GM23248 (cell line): ENCODE measurements around the gene TRPC4. TPM values are rescaled to one million over a fixed set of nuclear protein-coding genes. Genes with fewer than 3 reads are reported as not detected.

Source experiments
- DNase-seq: peaks from one replicate; pipeline ENCODE4 v3.0.0-alpha.2; 2015
- H2AFZ ChIP-seq: fragments of 200-600 bp; sonication (generic); 2 replicates; pipeline ENCODE4 v1.6.1; 2016; ENCODE audit warnings: antibody characterized with exemption
- H3F3A ChIP-seq: fragments of 200-600 bp; sonication (generic); 2 replicates; pipeline ENCODE4 v1.6.1; 2016; ENCODE audit warnings: mild to moderate bottlenecking, antibody characterized with exemption, mixed run types; ENCODE audit not compliant: insufficient read depth
- H3K27ac ChIP-seq: fragments of 200-600 bp; sonication (generic); 2 replicates; pipeline ENCODE4 v1.5.1; 2016; ENCODE audit warnings: mild to moderate bottlenecking
- H3K27me3 ChIP-seq: fragments of 200-600 bp; sonication (generic); replicated peaks from 2 replicates; pipeline ENCODE4 v1.6.1; 2016; ENCODE audit warnings: mild to moderate bottlenecking; ENCODE audit not compliant: insufficient read depth
- H3K36me3 ChIP-seq: fragments of 200-600 bp; sonication (generic); 2 replicates; pipeline ENCODE4 v1.6.1; 2016; ENCODE audit warnings: low read depth, mild to moderate bottlenecking
- H3K4me1 ChIP-seq: fragments of 200-600 bp; sonication (generic); 2 replicates; pipeline ENCODE4 v1.6.1; 2016; ENCODE audit warnings: mild to moderate bottlenecking; ENCODE audit not compliant: insufficient read depth
- H3K4me2 ChIP-seq: fragments of 200-600 bp; sonication (generic); one replicate; pipeline ENCODE4 v1.6.1; 2016; ENCODE audit warnings: mild to moderate bottlenecking; ENCODE audit not compliant: unreplicated experiment
- H3K4me3 ChIP-seq: fragments of 200-600 bp; sonication (generic); 2 replicates; pipeline ENCODE4 v1.5.1; 2016; ENCODE audit warnings: mild to moderate bottlenecking
- H3K79me2 ChIP-seq: fragments of 200-600 bp; sonication (generic); 2 replicates; pipeline ENCODE4 v1.6.1; 2016; ENCODE audit warnings: mild to moderate bottlenecking; ENCODE audit not compliant: insufficient read depth
- H3K9ac ChIP-seq: fragments of 200-600 bp; sonication (generic); 2 replicates; pipeline ENCODE4 v1.6.1; 2016; ENCODE audit warnings: mild to moderate bottlenecking
- H3K9me2 ChIP-seq: fragments of 200-600 bp; sonication (generic); 2 replicates; pipeline ENCODE4 v1.6.1; 2016; ENCODE audit warnings: mixed run types, mild to moderate bottlenecking, moderate library complexity; ENCODE audit not compliant: insufficient read depth
- H3K9me3 ChIP-seq: fragments of 200-600 bp; sonication (generic); one replicate; pipeline ENCODE4 v1.6.1; 2017; ENCODE audit warnings: low read depth
- H4K20me1 ChIP-seq: fragments of 200-600 bp; sonication (generic); 2 replicates; pipeline ENCODE4 v1.6.0; 2016; ENCODE audit not compliant: insufficient read depth
- EZH2 ChIP-seq: fragments of 200-600 bp; sonication (generic); IDR thresholded peaks from 2 replicates; pipeline ENCODE4 v1.6.1; 2018; ENCODE audit warnings: antibody characterized with exemption, mild to moderate bottlenecking; ENCODE audit not compliant: insufficient read depth, poor library complexity, severe bottlenecking
- EZH2phosphoT487 ChIP-seq: fragments of 200-600 bp; sonication (generic); IDR thresholded peaks from 2 replicates; pipeline ENCODE4 v1.6.1; 2018; ENCODE audit warnings: antibody characterized with exemption, moderate library complexity, mild to moderate bottlenecking, low read depth; ENCODE audit not compliant: insufficient read depth
- WGBS, 2 experiments: methylation state at CpG; one replicate each; pipeline ENCODE4 v1.1.6; 2015 to 2017; ENCODE audit warnings: low lambda C conversion rate in 2 of 2, low coverage in 1 of 2; ENCODE audit errors: missing lambda C conversion rate in 2 of 2; 5-methylcytosine and 5-hydroxymethylcytosine counted together
- in situ Hi-C: fragments of 300-500 bp; cut with MboI; formaldehyde crosslinking; loops from 2 replicates; pipeline ENCODE4 v1.15.0; 2020
- polyA plus RNA-seq: library from polyadenylated mRNA; unstranded; fragments of >200 nt; fragmentation: Nextera tagmentation; extraction: Ambion mirVana; gene quantifications from 2 replicates; pipeline ENCODE4 v1.2.1, GENCODE V29; 2016
- total RNA-seq: library from RNA; depleted of rRNA; stranded (reverse); fragments of >200 nt; shearing (Covaris generic); gene quantifications from 2 replicates; pipeline ENCODE4 v1.2.3, GENCODE V29; 2014

Gene TRPC4
- total and polyA plus RNA-seq, 2 experiments from 2014 or later: 6.7 to 10.5 TPM

- in situ Hi-C loops: no loop called here
- H3K9ac ChIP-seq: no peak overlapping the region
Observed at GRCh38 chr13:37716420-37717195, 153.0 kb downstream of the TRPC4 start.

DNA sequence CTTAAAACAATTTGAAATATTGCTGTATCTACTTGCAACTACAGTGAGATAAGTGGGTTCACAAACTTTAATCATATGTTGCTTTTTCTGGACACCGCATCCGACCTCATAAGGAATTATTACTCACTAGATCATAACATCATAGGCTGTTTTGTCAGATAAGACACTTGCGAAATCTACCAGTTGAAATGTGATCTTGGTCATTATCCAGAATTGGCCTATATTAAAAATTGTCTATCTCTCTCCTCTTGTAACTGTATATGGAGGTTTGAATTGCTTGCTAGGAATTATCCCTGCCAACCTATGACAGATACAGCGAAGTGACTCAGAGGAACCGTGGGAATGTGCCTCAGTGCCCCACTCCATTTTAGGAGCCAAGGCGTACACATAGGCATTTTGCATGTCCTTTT, 154.0 kb downstream of the TRPC4 start:
- Histone ChIP-seq H3K27ac (no peak overlapping the region), H3K9me2 (no peaks in the 10 kb centered on the region; the same call in 1 of the 2 replicates), H3K4me1 (peaks cover 9% of the 10 kb centered on the region), H3K27me3 (no peaks in the 10 kb centered on the region), H3K9ac (no peak overlapping the region), H2AFZ (no peak overlapping the region), H3K9me3 (no peaks in the 10 kb centered on the region), H3K36me3 (no peaks in the 10 kb centered on the region), H3F3A (peaks cover 13% of the 10 kb centered on the region; the same call in 1 of the 2 replicates), H4K20me1 (no peaks in the 10 kb centered on the region), H3K79me2 (no peaks in the 10 kb centered on the region), H3K4me3 (no peak overlapping the region), H3K4me2 (peak overlapping the region; percentile 2)
- DNase-seq: peak; percentile 48
- TF ChIP-seq EZH2 (no peak), EZH2phosphoT487 (no peak)
- in situ Hi-C loops: no loop called here
- 65 to 71% methylated on average over 6 of the region's 6 CpGs for WGBS, 2 experiments

More at GRCh38 chr13:37716420-37717195, 153.0 kb downstream of the TRPC4 start:
- Histone ChIP-seq H2AFZ (no peak overlapping the region), H4K20me1 (no peaks in the 10 kb centered on the region), H3K79me2 (no peaks in the 10 kb centered on the region), H3K9me2 (no peaks in the 10 kb centered on the region), H3K36me3 (no peaks in the 10 kb centered on the region), H3K4me3 (no peak overlapping the region), H3K9me3 (no peaks in the 10 kb centered on the region), H3K4me2 (no peak overlapping the region), H3K27me3 (no peaks in the 10 kb centered on the region), H3K4me1 (peaks cover 13% of the 10 kb centered on the region), H3K27ac (no peak overlapping the region), H3F3A (peaks cover 13% of the 10 kb centered on the region; the same call in 1 of the 2 replicates)
- no peak for DNase-seq
- 92 to 94% methylated on average over 8 of the region's 8 CpGs for WGBS, 2 experiments
- TF ChIP-seq EZH2phosphoT487: no peak
- TF ChIP-seq EZH2: no peak

GRCh38 chr13:37709318-37709717, 160.3 kb downstream of the TRPC4 start:
- in situ Hi-C loops: no loop called here
- Histone ChIP-seq H3K36me3 (no peaks in the 10 kb centered on the region), H3K9ac (no peak overlapping the region), H3K4me1 (0 out of 2 replicates have a peak, but pooled peaks cover 10% of the 10 kb centered on the region), H2AFZ (peak overlapping the region; percentile 16; the same call in 1 of the 2 replicates), H3K27ac (no peak overlapping the region), H4K20me1 (no peaks in the 10 kb centered on the region), H3K9me2 (no peaks in the 10 kb centered on the region; the same call in 1 of the 2 replicates), H3K27me3 (no peaks in the 10 kb centered on the region), H3K4me3 (no peak overlapping the region), H3K4me2 (no peak overlapping the region), H3K9me3 (no peaks in the 10 kb centered on the region), H3F3A (no peaks in the 10 kb centered on the region), H3K79me2 (no peaks in the 10 kb centered on the region)
- no peak for TF ChIP-seq EZH2
- TF ChIP-seq EZH2phosphoT487: no peak
- no peak for DNase-seq

GRCh38 chr13:37707739-37708500, 161.7 kb downstream of the TRPC4 start:
- Histone ChIP-seq H3K79me2 (no peaks in the 10 kb centered on the region), H3K9me3 (no peaks in the 10 kb centered on the region), H3K4me2 (no peak overlapping the region), H3K27me3 (no peaks in the 10 kb centered on the region), H3K4me3 (no peak overlapping the region), H3K27ac (no peak overlapping the region), H3F3A (peaks cover under 1% of the 10 kb centered on the region; the same call in 1 of the 2 replicates), H3K4me1 (0 out of 2 replicates have a peak, but pooled peaks cover 10% of the 10 kb centered on the region), H4K20me1 (no peaks in the 10 kb centered on the region), H3K36me3 (no peaks in the 10 kb centered on the region), H3K9me2 (no peaks in the 10 kb centered on the region; the same call in 1 of the 2 replicates), H2AFZ (no peak overlapping the region), H3K9ac (no peak overlapping the region)
- 91 to 100% methylated on average over 2 of the region's 2 CpGs for WGBS, 2 experiments
- TF ChIP-seq EZH2phosphoT487 (no peak), EZH2 (no peak)
- in situ Hi-C loops: no loop called here
- no peak for DNase-seq
